DMS53 treated with DMSO at 0.1 percent for 48 hours (cell line): ENCODE results near the gene EXOC3L4.
"Not testable (repeated sequence)": the region's sequence is repeated elsewhere in the genome, so short reads cannot be mapped to it uniquely, and the experiment has no call there.

Source experiments
- DNase-seq: peaks from one replicate; lab custom pipeline; 2025; ENCODE audit not compliant: unreplicated experiment; lab: John Stamatoyannopoulos, UW

EXOC3L4 gene

DNA sequence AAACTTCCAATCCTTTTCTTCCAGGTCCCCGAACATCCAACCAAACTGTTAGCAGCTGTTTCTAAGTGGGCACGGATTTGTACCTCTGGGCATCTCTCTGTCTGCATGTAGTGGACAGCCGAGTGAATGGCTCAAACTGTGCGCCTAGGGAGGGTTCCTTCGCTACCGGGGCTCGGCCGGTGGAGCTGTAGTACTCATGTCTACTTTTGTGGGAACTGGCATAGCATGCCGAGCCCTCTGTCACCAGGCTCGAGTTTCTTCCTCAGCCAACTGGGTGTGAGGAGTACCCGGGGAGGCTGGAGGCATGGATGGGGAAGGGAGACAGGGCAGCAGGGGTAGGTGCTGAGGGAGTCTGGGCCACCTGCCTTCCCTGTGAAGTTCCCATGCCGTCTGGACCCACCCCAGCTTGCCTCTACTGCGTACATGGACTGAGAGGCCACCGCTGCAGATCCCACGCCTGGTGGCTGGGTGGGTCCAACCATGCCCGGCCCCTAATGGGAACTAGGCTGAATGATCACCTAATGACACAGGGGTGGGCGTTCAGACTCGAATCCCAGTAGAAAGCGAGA is 51.7 kb downstream of the EXOC3L4 start:
- no peak for DNase-seq

DNA sequence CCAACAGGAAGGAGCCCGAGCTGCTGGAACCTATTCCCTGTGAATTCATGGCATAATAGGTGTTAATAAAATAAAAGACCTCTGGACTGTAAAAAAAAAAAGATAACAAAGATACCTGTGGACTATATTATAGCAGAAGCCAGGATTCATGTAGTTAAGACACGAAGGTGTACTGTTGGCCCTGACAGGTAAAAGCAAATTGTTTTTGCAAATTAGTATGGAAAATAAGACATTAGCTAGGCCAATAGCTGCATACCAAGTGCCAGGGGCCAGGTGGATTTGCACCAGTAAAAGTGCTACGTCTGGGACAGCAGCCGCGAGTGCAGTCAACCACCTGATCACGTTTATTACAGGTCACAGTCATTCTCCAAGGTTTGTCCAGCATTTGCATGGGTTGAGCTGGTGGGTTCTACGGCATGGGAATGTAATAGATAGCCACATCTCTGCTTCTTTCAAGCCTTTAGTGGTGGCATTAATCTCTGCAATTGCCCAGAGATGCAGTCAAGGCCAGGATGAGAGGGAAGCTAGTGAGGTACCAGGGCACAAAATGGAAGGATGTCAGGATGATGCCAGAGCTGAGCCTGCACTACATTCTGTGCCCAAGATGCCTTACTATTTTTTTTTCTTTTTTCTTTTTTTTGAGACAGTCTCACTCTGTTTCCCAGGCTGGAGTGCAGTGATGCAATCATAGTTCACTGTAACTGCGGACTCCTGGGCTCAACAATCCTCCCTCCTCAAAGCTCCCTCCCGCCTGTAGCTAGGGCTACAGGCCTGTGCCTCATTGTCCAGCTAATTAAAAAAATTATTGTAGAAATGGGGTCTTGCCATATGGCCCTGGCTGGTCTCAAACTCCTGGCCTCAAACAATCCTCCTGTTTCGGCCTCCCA is 55.1 kb downstream of the EXOC3L4 start:
- no peak for DNase-seq

DNA sequence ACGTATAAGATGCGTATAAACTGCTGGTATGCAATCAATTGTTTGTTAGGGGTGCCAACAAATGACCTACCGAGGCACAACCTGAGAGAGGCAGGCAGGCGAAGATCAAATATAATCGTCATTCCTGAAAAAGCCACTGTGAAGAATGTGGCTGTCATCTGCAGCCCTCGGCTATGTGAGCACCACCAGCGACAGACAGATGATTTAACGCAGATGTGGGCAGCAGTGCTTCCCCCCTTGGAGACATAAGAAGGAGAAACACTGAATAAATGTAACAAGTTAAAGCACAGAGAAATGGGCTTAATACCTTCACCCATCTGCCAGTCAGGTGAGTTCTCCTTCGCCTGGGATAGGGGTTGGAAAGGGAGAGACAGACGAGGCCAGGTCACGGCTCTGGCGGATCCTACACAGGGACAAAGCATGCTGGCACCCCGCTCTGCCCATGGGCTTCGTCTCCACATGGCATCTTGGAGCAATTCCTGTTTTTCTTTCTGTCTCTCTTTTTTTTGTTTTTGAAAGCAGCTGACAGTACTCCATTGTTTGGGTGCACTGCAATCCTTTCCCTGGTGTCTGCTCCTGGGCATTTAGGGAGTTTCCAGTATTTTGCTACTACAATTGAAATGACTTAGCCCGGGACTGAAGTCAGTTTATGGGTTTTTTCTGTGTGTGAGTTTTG is 56.9 kb downstream of the EXOC3L4 start:
- no peak for DNase-seq

DNA sequence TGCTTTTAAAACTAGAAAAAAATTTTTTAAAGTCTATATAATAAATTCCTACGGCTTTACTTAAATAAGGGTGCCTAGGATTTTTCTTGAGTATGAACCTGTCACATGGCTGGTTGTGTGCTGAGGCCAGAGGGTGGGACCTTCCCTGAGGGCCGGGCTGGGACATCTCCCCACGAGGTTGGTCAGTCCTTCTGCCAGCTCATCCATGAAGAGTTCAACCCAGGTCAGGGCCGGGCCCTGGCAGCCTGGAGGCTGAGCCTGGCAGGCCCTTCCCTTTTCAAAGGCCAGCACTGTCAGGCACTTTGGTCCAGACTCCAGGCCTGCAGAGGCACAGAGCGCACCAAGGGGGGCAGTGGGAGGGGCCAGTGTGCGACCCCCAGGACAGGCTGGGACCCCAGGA is 60.5 kb downstream of the EXOC3L4 start:
- no peak for DNase-seq

DNA sequence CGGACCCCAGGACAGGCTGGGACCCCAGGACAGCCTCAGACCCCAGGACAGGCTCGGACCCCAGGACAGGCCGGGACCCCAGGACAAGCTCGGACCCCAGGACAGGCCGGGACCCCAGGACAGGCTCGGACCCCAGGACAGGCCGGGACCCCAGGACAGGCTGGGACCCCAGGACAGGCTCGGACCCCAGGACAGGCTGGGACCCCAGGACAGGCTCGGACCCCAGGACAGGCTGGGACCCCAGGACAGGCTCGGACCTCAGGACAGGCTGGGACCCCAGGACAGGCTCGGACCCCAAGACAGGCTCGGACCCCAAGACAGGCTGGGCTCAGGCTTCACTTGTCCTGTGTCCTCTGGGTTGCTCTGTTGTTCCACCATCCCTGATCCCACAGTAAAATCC is 60.9 kb downstream of the EXOC3L4 start:
- DNase-seq, result not testable (repeated sequence)

DNA sequence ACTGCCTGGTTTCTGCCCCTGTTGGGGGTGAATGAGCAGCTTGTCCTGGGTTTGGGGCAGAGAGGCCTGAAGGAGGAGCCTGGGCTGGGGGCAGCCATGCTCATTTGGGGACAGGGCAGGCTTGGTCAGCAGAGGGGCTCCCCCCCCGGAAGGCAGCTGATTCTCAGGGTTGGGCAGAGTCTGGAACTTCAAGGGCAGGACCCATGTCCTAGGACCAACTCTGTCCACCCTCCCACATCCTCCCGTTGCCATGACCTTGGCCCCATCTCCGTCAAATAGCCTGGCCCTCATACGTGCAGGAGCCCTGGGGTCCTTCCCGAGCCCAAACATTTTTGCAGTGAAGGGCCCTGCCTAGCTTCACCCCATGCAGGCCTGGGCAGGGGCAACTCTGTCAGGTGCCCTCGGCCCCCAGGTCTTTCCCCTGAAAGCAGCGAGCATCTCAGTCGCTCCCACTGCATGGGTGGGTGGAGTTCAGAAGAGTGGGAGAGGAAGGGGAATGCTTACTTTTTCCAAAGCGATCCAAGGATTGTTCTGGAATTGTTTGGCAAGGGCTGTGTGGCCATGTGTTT is 61.4 kb downstream of the EXOC3L4 start:
- no peak for DNase-seq

DNA sequence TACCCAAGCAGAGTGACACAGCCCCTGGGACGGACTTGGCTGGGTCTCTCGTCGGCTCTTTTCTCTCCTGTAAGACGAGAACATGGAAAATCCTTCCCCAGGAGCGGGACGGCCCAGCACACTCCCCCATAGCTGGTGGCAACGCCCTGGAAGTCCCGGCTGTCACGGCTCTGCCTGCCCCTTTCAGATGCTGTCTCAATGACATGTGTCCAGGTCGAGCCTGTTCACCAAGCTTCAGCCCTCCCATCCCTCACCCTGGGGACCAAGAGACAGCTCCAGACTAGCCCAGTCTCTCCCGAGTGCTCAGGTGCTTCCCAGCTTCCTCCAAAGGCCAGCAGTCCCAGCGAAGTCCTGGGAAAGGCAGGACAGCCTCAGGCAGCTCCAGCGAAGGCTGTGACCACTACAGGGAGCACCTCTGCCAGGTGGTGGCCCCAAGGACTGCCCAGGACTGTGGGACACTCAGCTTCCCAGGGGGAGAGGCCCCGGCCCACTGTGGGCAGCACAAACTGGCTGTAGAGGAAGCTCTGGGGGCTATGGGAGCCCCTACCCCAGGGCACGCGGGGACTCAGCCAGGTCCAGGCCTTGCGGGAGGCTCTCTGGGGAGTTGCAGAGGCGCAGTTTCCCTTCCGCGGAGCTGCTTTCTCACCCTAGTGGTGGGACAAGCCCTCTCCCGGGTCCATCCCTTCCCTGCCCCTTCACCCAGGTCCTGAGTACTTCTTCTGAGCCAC is 62.3 kb downstream of the EXOC3L4 start:
- no peak for DNase-seq

DNA sequence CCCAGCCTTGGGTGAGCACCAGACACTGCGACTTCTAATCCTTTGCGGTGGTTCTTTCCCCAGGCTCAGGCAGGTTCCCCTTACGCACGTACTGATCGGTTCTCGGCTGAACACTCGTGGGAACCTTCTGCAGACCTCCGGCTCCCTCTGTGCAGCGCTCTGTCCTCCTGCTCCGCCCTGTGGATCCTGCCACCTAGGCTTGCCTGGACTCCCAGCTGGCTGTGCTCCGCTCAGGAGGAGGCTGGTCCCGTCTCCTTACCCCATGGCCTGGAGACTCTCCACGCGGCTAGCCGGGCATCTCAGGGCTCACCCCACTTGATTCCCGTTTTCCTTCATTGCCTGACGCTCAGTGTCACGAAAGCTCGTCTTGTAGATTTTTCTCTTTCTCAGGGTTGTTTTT is 63.4 kb downstream of the EXOC3L4 start:
- no peak for DNase-seq

DNA sequence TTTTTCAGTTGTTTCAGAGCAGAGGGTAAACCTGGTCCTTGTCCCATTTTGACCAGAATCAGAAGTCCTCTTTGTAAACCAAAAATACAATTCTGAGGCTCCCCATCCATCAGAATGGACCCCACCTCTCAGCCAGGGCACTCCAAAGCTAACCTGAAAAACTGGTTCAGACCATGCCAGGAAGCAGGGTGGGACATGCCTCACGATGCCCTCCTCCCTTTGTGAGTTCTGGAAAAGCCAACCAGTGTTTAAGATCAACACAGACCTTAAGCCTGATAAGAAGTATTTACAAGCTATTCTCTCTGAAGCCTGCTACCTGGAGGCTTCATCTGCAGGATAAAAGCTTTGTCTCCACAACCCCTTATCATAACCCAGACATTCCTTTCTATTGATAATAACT is 64.2 kb downstream of the EXOC3L4 start:
- no peak for DNase-seq
